Fibroblast of lung (primary cell): Measurements from ENCODE around the gene PLK3. TPM values are rescaled to one million over a fixed set of nuclear protein-coding genes. Genes with fewer than 3 reads are reported as not detected.

Experiments
- DNase-seq, 2 donors: peaks; one replicate each; pipeline versions ENCODE4 v3.0.0 to v3.0.0-alpha.2; 2010; ENCODE audit warnings: low read depth in 2 of 2
- H2AFZ ChIP-seq: 2 replicates; pipeline ENCODE4 v1.5.1; 2012; ENCODE audit warnings: low read length, control low read depth, inconsistent platforms
- H3K27ac ChIP-seq: 2 replicates; pipeline ENCODE4 v1.5.1; 2011; ENCODE audit warnings: low read length, control low read depth; ENCODE audit not compliant: insufficient read depth
- H3K27me3 ChIP-seq: 2 replicates; pipeline ENCODE4 v1.5.1; 2011; ENCODE audit warnings: mild to moderate bottlenecking, low read length; ENCODE audit not compliant: control insufficient read depth, insufficient read depth
- H3K36me3 ChIP-seq: 2 replicates; pipeline ENCODE4 v1.5.1; 2011; ENCODE audit warnings: low read length; ENCODE audit not compliant: control insufficient read depth, insufficient read depth
- H3K4me1 ChIP-seq: 2 replicates; pipeline ENCODE4 v1.5.1; 2011; ENCODE audit warnings: low read length; ENCODE audit not compliant: control insufficient read depth, insufficient read depth; ENCODE audit errors: extremely low read depth
- H3K4me2 ChIP-seq: 2 replicates; pipeline ENCODE4 v1.5.1; 2011; ENCODE audit warnings: low read length, control low read depth; ENCODE audit not compliant: insufficient read depth; ENCODE audit errors: extremely low read depth
- H3K4me3 ChIP-seq, 4 experiments: fragments of 200-600 bp in 1 of 4; sonication (generic) in 1 of 4; replicated peaks in 1 of 4; 2 replicates each; pipeline ENCODE4 v1.5.1; 2011 to 2016; ENCODE audit warnings: low read length in 4 of 4, low read depth in 3 of 4, mild to moderate bottlenecking in 3 of 4, control low read depth in 2 of 4, inconsistent platforms in 1 of 4, mixed read lengths in 1 of 4; ENCODE audit not compliant: insufficient read depth in 1 of 4; ENCODE audit errors: control extremely low read depth in 1 of 4
- H3K79me2 ChIP-seq: 2 replicates; pipeline ENCODE4 v1.5.1; 2012; ENCODE audit warnings: mild to moderate bottlenecking, low read length, inconsistent platforms; ENCODE audit not compliant: control insufficient read depth, insufficient read depth
- H3K9ac ChIP-seq: 2 replicates; pipeline ENCODE4 v1.5.1; 2011; ENCODE audit warnings: mild to moderate bottlenecking, low read length, control low read depth; ENCODE audit not compliant: insufficient read depth
- H3K9me3 ChIP-seq: 2 replicates; pipeline ENCODE4 v1.5.1; 2012; ENCODE audit warnings: low read depth, low read length; ENCODE audit not compliant: control insufficient read depth, insufficient read depth
- H4K20me1 ChIP-seq: 2 replicates; pipeline ENCODE4 v1.5.1; 2011; ENCODE audit warnings: low read length; ENCODE audit not compliant: control insufficient read depth, insufficient read depth; ENCODE audit errors: extremely low read depth
- CTCF ChIP-seq, 2 donors: IDR thresholded peaks in 1 of 2; conservative IDR thresholded peaks in 1 of 2; 1 replicate in 1 of 2; 2 replicates in 1 of 2; pipeline ENCODE4 v1.5.1; 2011 to 2012; ENCODE audit warnings: low read length in 2 of 2, control low read depth in 1 of 2, inconsistent platforms in 1 of 2, low read depth in 1 of 2, mild to moderate bottlenecking in 1 of 2
- EZH2 ChIP-seq: IDR thresholded peaks from 2 replicates; pipeline ENCODE4 v1.5.1; 2012; ENCODE audit warnings: low read length, control low read depth, mild to moderate bottlenecking; ENCODE audit errors: missing control alignments
- polyA plus RNA-seq, 2 donors: library from polyadenylated mRNA; depleted of rRNA in 1 of 2; stranded (reverse) in 1 of 2; unstranded in 1 of 2; fragments of >200 nt; gene quantifications; 2 replicates each; pipeline ENCODE4 v1.2.1, GENCODE V29; 2011 to 2012; ENCODE audit warnings: missing spikeins in 1 of 2
- total RNA-seq: library from RNA; depleted of rRNA; stranded (reverse); fragments of >200 nt; gene quantifications from 2 replicates; pipeline ENCODE4 v1.2.1, GENCODE V29; 2014

Gene PLK3
- total and polyA plus RNA-seq, 2 donors (not counting 1 experiment from before 2014, with no cell fraction given) = 12.2 to 30.6 TPM

GRCh38 chr1:44777969-44778635, 22.1 kb upstream of the PLK3 start:
- Histone ChIP-seq H3K27ac (no peak overlapping the region), H3K4me3 (peak overlapping the region in 2 of 4 experiments; percentile 79 to 95), H3K79me2 (peaks cover 34% of the 10 kb centered on the region), H3K36me3 (peaks cover 22% of the 10 kb centered on the region), H2AFZ (no peak overlapping the region), H3K9me3 (no peaks in the 10 kb centered on the region), H3K4me2 (peak overlapping the region; percentile 80), H3K4me1 (peaks cover 2% of the 10 kb centered on the region), H3K9ac (no peak overlapping the region), H3K27me3 (no peaks in the 10 kb centered on the region), H4K20me1 (no peaks in the 10 kb centered on the region)
- TF ChIP-seq EZH2 (no peak), CTCF (conservative IDR thresholded peaks at IDR 0.05 in 1 of 2, IDR thresholded peaks at IDR 0.05 in 1 of 2; ENCODE audit: low read depth in 1 of 2, low read length in 2 of 2) (no peak)
- no peak for DNase-seq

GRCh38 chr1:44778705-44779576, 21.2 kb upstream of the PLK3 start:
- Histone ChIP-seq H3K4me1 (peaks cover 6% of the 10 kb centered on the region), H3K36me3 (peaks cover 22% of the 10 kb centered on the region), H3K27ac (no peak overlapping the region), H3K4me3 (peak overlapping the region in 1 of 4 experiments; percentile 14), H4K20me1 (no peaks in the 10 kb centered on the region), H2AFZ (no peak overlapping the region), H3K9ac (no peak overlapping the region), H3K4me2 (no peak overlapping the region), H3K27me3 (no peaks in the 10 kb centered on the region), H3K9me3 (no peaks in the 10 kb centered on the region), H3K79me2 (peaks cover 34% of the 10 kb centered on the region)
- DNase-seq = no peak
- no peak for TF ChIP-seq EZH2
- TF ChIP-seq CTCF (conservative IDR thresholded peaks at IDR 0.05 in 1 of 2, IDR thresholded peaks at IDR 0.05 in 1 of 2; ENCODE audit: low read depth in 1 of 2, low read length in 2 of 2) = no peak

DNA sequence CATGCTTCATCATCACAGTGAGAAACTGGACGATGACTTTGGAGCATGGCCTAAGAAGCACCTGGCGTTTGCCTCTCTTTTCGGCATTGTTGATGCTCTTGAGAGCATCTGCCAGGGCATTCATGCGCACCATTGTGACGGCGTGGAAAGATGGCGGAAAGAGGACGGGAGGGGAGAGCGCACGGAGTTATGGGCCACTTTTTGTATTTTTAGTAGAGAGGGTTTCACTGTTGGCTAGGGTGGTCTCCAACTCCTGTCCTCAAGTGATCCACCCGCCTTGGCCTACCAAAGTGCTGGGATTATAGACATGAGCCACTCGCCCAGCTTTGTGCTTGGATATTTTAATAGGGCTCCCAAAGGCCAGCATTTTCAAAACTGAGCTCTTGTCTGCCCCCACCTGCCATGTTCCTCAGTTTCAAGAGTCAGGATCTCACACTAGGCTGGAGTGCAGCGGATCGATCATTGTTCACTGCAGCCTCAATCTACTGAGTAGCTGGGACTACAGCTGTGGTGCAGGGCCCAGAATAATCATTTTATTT, 19.5 kb upstream of the PLK3 start:
- Histone ChIP-seq H3K36me3 (peaks cover 22% of the 10 kb centered on the region), H3K9me3 (no peaks in the 10 kb centered on the region), H3K27ac (no peak overlapping the region), H3K79me2 (peaks cover 30% of the 10 kb centered on the region), H4K20me1 (no peaks in the 10 kb centered on the region), H3K4me2 (no peak overlapping the region), H3K4me1 (peaks cover 8% of the 10 kb centered on the region), H3K9ac (no peak overlapping the region), H3K4me3 (no peak overlapping the region), H3K27me3 (no peaks in the 10 kb centered on the region), H2AFZ (no peak overlapping the region)
- no peak for DNase-seq
- TF ChIP-seq CTCF (conservative IDR thresholded peaks at IDR 0.05 in 1 of 2, IDR thresholded peaks at IDR 0.05 in 1 of 2; ENCODE audit: low read depth in 1 of 2, low read length in 2 of 2) (no peak), EZH2 (no peak)
